K562 (cell line): ENCODE data around the gene GLB1L. TPM values are rescaled to one million over a fixed set of nuclear protein-coding genes. Genes with fewer than 3 reads are reported as not detected.
A peak's percentile ranks its signal among the peaks of the same experiment; 100 is the strongest.

Source experiments
- ATAC-seq: fragments of 200-7000 bp; cut with Tn5 transposase; 3 replicates; pipeline ENCODE4 v1.9.1; 2020; ENCODE audit warnings: moderate library complexity
- BruUV-seq: library from RNA; stranded (reverse); fragments of 400-500 nt; replicated peaks from 2 replicates; lab custom pipeline; 2021; lab: Mats Ljungman, UMichigan
- CTCF ChIA-PET: fragments of 300-600 bp; formaldehyde crosslinking; extraction: SDS; loops from one replicate; lab custom pipeline; 2021; ENCODE audit warnings: low intra/inter-chr PET ratio; lab: Yijun Ruan, JAX
- POLR2A ChIA-PET: fragments of 300-600, 350-650 bp; sonication (Branson Sonifier 250); formaldehyde crosslinking; extraction: SDS; loops from one replicate; lab custom pipeline; 2021; ENCODE audit warnings: antibody characterized with exemption, inconsistent platforms; lab: Yijun Ruan, JAX
- DNase-seq, 4 experiments: peaks; one replicate each; pipeline versions ENCODE4 v3.0.0 to v3.0.0-alpha.2; 2011 to 2018; ENCODE audit warnings: low spot score in 3 of 4, mixed read lengths in 3 of 4; ENCODE audit errors: extremely low read depth in 1 of 4
- FAIRE-seq: peaks from 2 replicates; lab custom pipeline; 2011; peaks lifted over from hg19 to GRCh38; lab: Jason Lieb, UNC
- H2AFZ ChIP-seq: 2 replicates; pipeline ENCODE4 v1.6.0; 2011; ENCODE audit warnings: low read depth, low read length, control low read depth, inconsistent platforms
- H3K27ac ChIP-seq: fragments of 200-600 bp; 3 replicates; pipeline ENCODE4 v1.8.0; 2011; ENCODE audit warnings: low read depth, mild to moderate bottlenecking, control low read depth, inconsistent platforms, low read length, moderate library complexity, mixed read lengths; ENCODE audit errors: extremely low read depth
- H3K27me3 ChIP-seq, 2 experiments: fragments of 300-600 bp in 1 of 2; 2 replicates in 1 of 2; 3 replicates in 1 of 2; pipeline versions ENCODE4 v1.6.0 to v1.8.0; 2011; ENCODE audit warnings: inconsistent platforms in 2 of 2, low read length in 2 of 2, mild to moderate bottlenecking in 1 of 2, mixed read lengths in 1 of 2, moderate library complexity in 1 of 2; ENCODE audit not compliant: control insufficient read depth in 2 of 2, insufficient read depth in 2 of 2
- H3K36me3 ChIP-seq: fragments of 300-600 bp; 3 replicates; pipeline ENCODE4 v1.8.0; 2011; ENCODE audit warnings: mild to moderate bottlenecking, low read length, inconsistent platforms; ENCODE audit not compliant: control insufficient read depth, insufficient read depth
- H3K4me1 ChIP-seq, 2 experiments: fragments of 200-600 bp in 1 of 2; replicated peaks in 1 of 2; 2 replicates in 1 of 2; 3 replicates in 1 of 2; pipeline versions ENCODE4 v1.5.1 to v1.8.0; 2011; ENCODE audit warnings: inconsistent platforms in 2 of 2, low read length in 2 of 2, mild to moderate bottlenecking in 1 of 2, mixed read lengths in 1 of 2, moderate library complexity in 1 of 2; ENCODE audit not compliant: control insufficient read depth in 2 of 2, insufficient read depth in 2 of 2
- H3K4me2 ChIP-seq: 2 replicates; pipeline ENCODE4 v1.6.1; 2011; ENCODE audit warnings: low read length, control low read depth, inconsistent platforms, mixed read lengths; ENCODE audit not compliant: insufficient read depth
- H3K4me3 ChIP-seq: fragments of 200-600 bp; sonication (generic), shearing (Covaris generic); 2 replicates; pipeline ENCODE4 v1.5.1; 2016; ENCODE audit warnings: control low read depth, inconsistent platforms
- H3K79me2 ChIP-seq: fragments of 200-600 bp; 3 replicates; pipeline ENCODE4 v1.8.0; 2011; ENCODE audit warnings: low read length, inconsistent platforms; ENCODE audit not compliant: control insufficient read depth, insufficient read depth
- H3K9ac ChIP-seq, 2 experiments: 2 replicates each; pipeline versions ENCODE4 v1.6.0 to v1.6.1; 2011; ENCODE audit warnings: low read depth in 2 of 2, low read length in 2 of 2, control low read depth in 1 of 2, inconsistent platforms in 1 of 2, mild to moderate bottlenecking in 1 of 2, mixed read lengths in 1 of 2; ENCODE audit not compliant: insufficient read depth in 1 of 2
- H3K9me1 ChIP-seq: one replicate; pipeline ENCODE4 v1.6.0; 2011; ENCODE audit warnings: inconsistent platforms, mild to moderate bottlenecking, low read length, moderate library complexity; ENCODE audit not compliant: control insufficient read depth, insufficient read depth
- H3K9me3 ChIP-seq: replicated peaks from 2 replicates; pipeline ENCODE4 v1.5.1; 2011; ENCODE audit warnings: low read depth, low read length, inconsistent platforms; ENCODE audit not compliant: control insufficient read depth, insufficient read depth
- H4K20me1 ChIP-seq: replicated peaks from 2 replicates; pipeline ENCODE4 v1.6.1; 2011; ENCODE audit warnings: low read length, inconsistent platforms, mixed read lengths; ENCODE audit not compliant: control insufficient read depth, insufficient read depth
- POLR2G ChIP-seq: fragments of 200-400 bp; formaldehyde crosslinking; IDR thresholded peaks from 2 replicates; pipeline ENCODE4 v1.6.1; 2017; ENCODE audit warnings: low read depth, mild to moderate bottlenecking, antibody characterized with exemption, low read length, moderate library complexity
- SMC3 ChIP-seq: conservative IDR thresholded peaks from 2 replicates; pipeline ENCODE4 v1.6.1; 2011; ENCODE audit warnings: low read depth, low read length, improper control_type of control experiment; ENCODE audit not compliant: insufficient read depth
- WGBS: fragments of 100-300 bp; shearing (Covaris generic); methylation state at CpG from one replicate; pipeline ENCODE4 v1.1.6; 2016; ENCODE audit warnings: low coverage, mixed read lengths; ENCODE audit not compliant: insufficient coverage; ENCODE audit errors: missing lambda C conversion rate; 5-methylcytosine and 5-hydroxymethylcytosine counted together
- in situ Hi-C: fragments of 300-500 bp; cut with MboI; formaldehyde crosslinking; loops from 4 replicates; pipeline ENCODE4 v1.15.0; 2018; ENCODE audit warnings: inconsistent platforms, mixed read lengths
- intact Hi-C: fragments of 100-400 bp; cut with micrococcal nuclease; formaldehyde crosslinking; loops from 2 replicates; pipeline ENCODE4 v1.14.2; 2022
- polyA plus RNA-seq, 8 experiments: library from polyadenylated mRNA; depleted of rRNA in 4 of 8; stranded (reverse) in 5 of 8; unstranded in 3 of 8; fragments of >200 nt; fragmentation: Nextera tagmentation in 2 of 8; fragmentation: Illumina TruSeq in 1 of 8; extraction: Ambion mirVana in 2 of 8; extraction: Trizol in 1 of 8; gene quantifications; 2 replicates each; pipeline versions ENCODE4 v1.2.1 to v1.2.3, GENCODE V29; 2011 to 2014; ENCODE audit warnings: inconsistent platforms in 1 of 8, missing spikeins in 1 of 8
- total RNA-seq, 7 experiments: library from RNA; depleted of rRNA in 6 of 7; stranded (reverse); fragments of >200 nt in 6 of 7; fragmentation: Illumina TruSeq in 2 of 7; extraction: Trizol in 2 of 7; gene quantifications; 2 replicates each; pipeline versions ENCODE4 v1.2.1 to v1.2.3, GENCODE V29; 2011 to 2021; ENCODE audit warnings: low replicate concordance in 1 of 7

GLB1L gene
- total and polyA plus RNA-seq, 9 of the 15 experiments (the other 6 are each of a cell fraction or from before 2014, with no cell fraction given) = 0.42 to 2.9 (median 2.5) TPM

DNA sequence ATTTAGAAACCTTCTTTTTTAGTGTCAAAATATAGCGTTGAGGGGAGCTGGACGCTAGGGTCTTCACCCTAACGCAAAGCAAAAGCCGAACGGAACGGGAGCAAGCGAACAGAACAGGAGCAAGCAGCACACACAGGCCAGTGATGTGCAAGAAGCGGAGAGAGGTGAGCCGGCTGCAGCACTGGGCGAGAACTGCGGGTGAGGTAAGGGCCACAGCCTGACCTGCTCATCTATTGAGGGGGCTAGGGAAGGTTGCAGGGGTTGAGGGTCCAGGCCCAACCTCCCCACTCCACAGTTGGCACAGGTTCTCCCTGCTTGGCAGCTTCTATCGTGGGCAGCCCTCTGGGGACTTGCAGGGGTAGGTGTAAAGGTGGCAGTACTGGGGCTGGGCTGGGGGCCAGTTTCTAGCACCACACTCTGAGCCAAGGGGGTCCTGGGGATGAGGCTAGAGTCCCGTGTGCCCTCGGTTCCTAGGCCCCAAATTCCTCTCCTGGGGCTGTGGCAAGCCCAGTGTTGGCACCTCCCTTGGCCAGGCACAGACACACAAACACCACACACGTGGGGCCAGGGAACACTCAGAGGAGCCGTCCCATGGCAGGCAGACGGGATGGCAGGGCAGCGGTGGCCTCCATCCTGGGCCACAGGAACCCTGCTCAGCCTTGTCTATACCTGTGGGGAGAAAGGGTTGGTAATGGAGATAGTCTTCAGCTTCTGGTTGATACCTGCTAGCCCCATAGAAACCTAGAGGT lies 25.3 kb downstream of the GLB1L start:
- POLR2A ChIA-PET = interaction anchor here (0.6 to 2.1 kb wide), 5 partner anchors 9 to 75 kb away, joined by 3 to 12 read pairs (median 4); partner anchors contain the start of genes ANKZF1, ATG9A, TUBA4A and ZFAND2B

More for the DNA sequence above, 25.3 kb downstream of the GLB1L start:
- H3K9ac ChIP-seq = peak overlapping the region in 1 of 2 experiments; percentile 89; a peak in 1 of 4 replicates
- H3K4me3 ChIP-seq = no peak overlapping the region
- no peak overlapping the region for H2AFZ ChIP-seq
- in situ Hi-C loops = no loop called here
- DNase-seq (no peak), FAIRE-seq (no peak), ATAC-seq (no peak)
- no peaks in the 10 kb centered on the region for H3K9me3 ChIP-seq
- H3K9me1 ChIP-seq = no peaks in the 10 kb centered on the region
- 0 out of 2 replicates have a peak, but pooled peaks cover 2% of the 10 kb centered on the region for H4K20me1 ChIP-seq
- H3K79me2 ChIP-seq = peaks cover 27% of the 10 kb centered on the region
- CTCF ChIA-PET = no interaction called here
- H3K4me1 ChIP-seq = peaks cover 13 to 53% of the 10 kb centered on the region in 2 experiments; a peak in 4 of 5 replicates
- H3K27me3 ChIP-seq = no peaks in the 10 kb centered on the region
- H3K4me2 ChIP-seq = no peak overlapping the region
- peaks cover 73% of the 10 kb centered on the region for H3K36me3 ChIP-seq
- WGBS = 90% methylated on average over 13 of the region's 18 CpGs
- H3K27ac ChIP-seq = no peak overlapping the region
- TF ChIP-seq POLR2G = 0 out of 2 replicates have a peak, but pooled peaks have one; percentile 23
- no peak for TF ChIP-seq SMC3
- BruUV-seq = no TSS peak
- intact Hi-C loops = loop anchor here (2.0 kb wide), 1 partner anchor 59 kb away; the partner anchor contains the start of gene NHEJ1
